Central memory CD8-positive, alpha-beta T cell (primary cell): ENCODE measurements around the gene PIEZO2.

Experiments
- ATAC-seq: fragments of 150-1000 bp; cut with Tn5 transposase; replicated peaks from 2 replicates; pipeline ENCODE4 v1.10.0; 2022; ENCODE audit warnings: mild to moderate bottlenecking, moderate FRiP score, moderate number of reproducible peaks; ENCODE audit not compliant: poor library complexity, severe bottlenecking; ENCODE audit errors: extremely low read depth
- DNase-seq, 2 donors: peaks; one replicate each; pipeline ENCODE4 v3.0.0; 2021; ENCODE audit warnings: low spot score in 2 of 2
- H3K27ac Mint-ChIP-seq: one replicate; pipeline ENCODE4 v1.8.0; 2022; ENCODE audit warnings: low read depth, mild to moderate bottlenecking, moderate library complexity, mixed read lengths
- H3K27me3 Mint-ChIP-seq: one replicate; pipeline ENCODE4 v1.8.0; 2022; ENCODE audit warnings: mixed read lengths
- H3K36me3 Mint-ChIP-seq: one replicate; pipeline ENCODE4 v1.8.0; 2022; ENCODE audit warnings: mild to moderate bottlenecking, moderate library complexity, mixed read lengths; ENCODE audit not compliant: insufficient read depth
- H3K4me1 Mint-ChIP-seq: one replicate; pipeline ENCODE4 v1.8.0; 2022; ENCODE audit warnings: mixed read lengths
- H3K4me3 Mint-ChIP-seq: one replicate; pipeline ENCODE4 v1.8.0; 2022; ENCODE audit warnings: mild to moderate bottlenecking, moderate library complexity, mixed read lengths
- H3K9me3 Mint-ChIP-seq: one replicate; pipeline ENCODE4 v1.8.0; 2022; ENCODE audit warnings: mixed read lengths

Gene PIEZO2

DNA sequence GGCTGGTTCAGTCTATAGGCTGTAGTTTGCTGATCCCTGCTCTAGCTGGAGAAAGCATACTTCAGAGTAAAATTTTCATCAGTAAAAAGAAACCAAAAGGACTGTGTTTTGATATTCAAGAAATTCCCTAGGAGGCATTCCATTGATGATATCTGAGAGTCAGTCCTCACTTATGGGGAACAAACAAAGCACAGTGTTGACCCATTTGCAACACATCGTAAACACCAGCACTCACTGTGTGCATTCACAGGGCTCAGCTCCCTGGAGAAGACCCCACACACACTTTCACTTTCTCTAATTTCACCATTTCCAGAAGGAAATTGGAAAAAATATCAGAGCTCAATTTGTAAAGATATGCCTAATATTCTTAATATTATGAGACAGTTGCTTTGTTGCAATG lies 147.1 kb downstream of the PIEZO2 start:
- Mint-ChIP-seq H3K9me3 (peaks cover 5% of the 10 kb centered on the region), H3K27me3 (no peaks in the 10 kb centered on the region), H3K4me1 (no peaks in the 10 kb centered on the region), H3K36me3 (no peaks in the 10 kb centered on the region), H3K4me3 (no peak overlapping the region), H3K27ac (no peak overlapping the region)
- no peak for ATAC-seq
- no peak for DNase-seq

DNA sequence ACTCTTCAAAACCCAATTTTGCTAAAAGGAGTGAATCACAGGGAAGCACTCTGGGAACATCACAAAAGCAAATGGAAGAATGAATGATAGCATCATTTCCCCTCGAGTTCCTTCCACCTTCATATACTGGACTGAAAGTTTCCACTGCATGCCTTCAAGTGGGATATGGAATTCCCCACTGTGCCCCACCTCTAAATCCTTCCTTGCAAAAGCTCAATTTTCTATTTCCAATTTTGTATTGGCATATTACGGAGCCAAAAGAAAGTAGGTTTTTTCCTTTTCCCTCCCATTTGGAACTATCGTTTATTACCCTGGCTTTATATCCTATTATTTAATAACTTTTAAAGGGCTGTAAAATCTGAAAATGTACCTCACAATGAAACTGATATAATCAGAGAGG lies 149.3 kb downstream of the PIEZO2 start:
- DNase-seq (no peak), ATAC-seq (no peak)
- H3K4me1 Mint-ChIP-seq: no peaks in the 10 kb centered on the region
- no peak overlapping the region for H3K4me3 Mint-ChIP-seq
- H3K27ac Mint-ChIP-seq: no peak overlapping the region
- H3K36me3 Mint-ChIP-seq: no peaks in the 10 kb centered on the region
- peaks cover 15% of the 10 kb centered on the region for H3K9me3 Mint-ChIP-seq
- H3K27me3 Mint-ChIP-seq: no peaks in the 10 kb centered on the region

DNA sequence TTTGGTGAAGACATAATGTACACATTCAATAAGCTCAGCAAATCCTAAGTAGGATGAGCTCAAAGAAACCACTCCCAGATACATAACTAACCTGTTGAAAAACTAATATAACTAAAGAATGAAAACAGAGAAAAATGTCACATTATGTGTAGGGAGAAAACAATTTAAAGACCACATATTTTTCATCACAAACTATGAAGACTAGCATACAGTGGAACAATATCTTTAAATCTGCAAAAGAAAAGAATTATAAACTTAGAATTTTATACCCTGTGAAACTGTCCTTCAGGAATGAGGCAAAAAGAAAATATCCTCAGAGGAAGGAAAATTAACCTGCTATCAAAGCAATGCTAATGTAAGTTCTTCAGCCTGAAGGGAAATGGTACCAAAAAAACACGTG lies 151.5 kb downstream of the PIEZO2 start:
- DNase-seq (no peak), ATAC-seq (no peak)
- Mint-ChIP-seq H3K4me1 (no peaks in the 10 kb centered on the region), H3K9me3 (peaks cover 20% of the 10 kb centered on the region), H3K27ac (no peak overlapping the region), H3K27me3 (no peaks in the 10 kb centered on the region), H3K4me3 (no peak overlapping the region), H3K36me3 (no peaks in the 10 kb centered on the region)

GRCh38 chr18:10995550-10995949 lies 153.8 kb downstream of the PIEZO2 start:
- no peak overlapping the region for H3K27ac Mint-ChIP-seq
- H3K9me3 Mint-ChIP-seq: peaks cover 20% of the 10 kb centered on the region
- H3K36me3 Mint-ChIP-seq: no peaks in the 10 kb centered on the region
- no peak overlapping the region for H3K4me3 Mint-ChIP-seq
- ATAC-seq: no peak
- H3K4me1 Mint-ChIP-seq: no peaks in the 10 kb centered on the region
- H3K27me3 Mint-ChIP-seq: no peaks in the 10 kb centered on the region
- DNase-seq: no peak

- Mint-ChIP-seq H3K4me1 (no peaks in the 10 kb centered on the region), H3K36me3 (no peaks in the 10 kb centered on the region), H3K9me3 (peaks cover 26% of the 10 kb centered on the region), H3K4me3 (no peak overlapping the region), H3K27me3 (no peaks in the 10 kb centered on the region), H3K27ac (no peak overlapping the region)
- ATAC-seq (no peak), DNase-seq (no peak)
These were observed 159.9 kb downstream of the PIEZO2 start for GRCh38 chr18:10989486-10989885.

GRCh38 chr18:10985689-10986088 lies 163.7 kb downstream of the PIEZO2 start:
- DNase-seq (no peak), ATAC-seq (no peak)
- H3K9me3 Mint-ChIP-seq: peaks cover 18% of the 10 kb centered on the region
- no peaks in the 10 kb centered on the region for H3K4me1 Mint-ChIP-seq
- no peak overlapping the region for H3K4me3 Mint-ChIP-seq
- H3K27ac Mint-ChIP-seq: no peak overlapping the region
- no peaks in the 10 kb centered on the region for H3K27me3 Mint-ChIP-seq
- H3K36me3 Mint-ChIP-seq: no peaks in the 10 kb centered on the region

DNA sequence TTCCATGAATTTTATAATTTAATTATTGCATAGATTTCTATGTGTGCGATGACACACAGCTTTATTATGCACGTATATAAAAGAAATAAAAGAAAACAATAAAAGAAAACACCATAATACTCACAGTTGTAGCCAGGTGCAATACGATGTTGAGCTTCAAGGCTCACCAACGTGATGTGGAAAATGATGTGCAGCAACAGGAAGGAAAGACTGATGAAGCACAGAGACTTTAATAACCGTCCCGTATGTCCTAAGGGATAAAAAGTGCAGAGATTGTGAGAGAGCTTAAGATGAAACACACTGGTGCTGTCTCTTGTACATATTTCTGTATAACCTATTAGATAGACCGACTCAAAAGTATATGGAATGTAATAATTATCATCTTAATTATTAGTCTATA lies 170.0 kb downstream of the PIEZO2 start:
- Mint-ChIP-seq H3K27me3 (no peaks in the 10 kb centered on the region), H3K27ac (no peak overlapping the region), H3K36me3 (no peaks in the 10 kb centered on the region), H3K4me1 (no peaks in the 10 kb centered on the region), H3K9me3 (peaks cover 7% of the 10 kb centered on the region), H3K4me3 (no peak overlapping the region)
- DNase-seq (no peak), ATAC-seq (no peak)

DNA sequence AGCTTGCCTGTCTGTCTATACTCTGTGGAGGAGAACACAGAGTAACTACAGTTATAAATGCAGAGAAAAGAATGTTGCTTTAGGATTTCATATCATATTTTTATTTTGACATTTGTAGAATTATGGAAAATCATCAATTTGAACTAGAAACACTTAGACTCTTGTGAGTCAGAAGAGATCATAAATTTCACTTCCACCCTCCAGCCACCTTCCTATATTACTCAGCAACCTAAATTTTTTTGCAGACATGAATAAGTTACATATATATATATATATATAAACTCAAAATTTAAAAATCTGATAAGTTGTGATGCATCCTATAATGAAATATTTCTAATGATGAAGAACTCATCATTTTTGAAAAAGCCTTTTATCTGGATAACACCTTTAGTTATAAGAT lies 172.3 kb downstream of the PIEZO2 start:
- H3K9me3 Mint-ChIP-seq: peaks cover 13% of the 10 kb centered on the region
- no peak for DNase-seq
- no peaks in the 10 kb centered on the region for H3K4me1 Mint-ChIP-seq
- H3K27me3 Mint-ChIP-seq: no peaks in the 10 kb centered on the region
- H3K4me3 Mint-ChIP-seq: no peak overlapping the region
- no peak overlapping the region for H3K27ac Mint-ChIP-seq
- no peak for ATAC-seq
- H3K36me3 Mint-ChIP-seq: no peaks in the 10 kb centered on the region

DNA sequence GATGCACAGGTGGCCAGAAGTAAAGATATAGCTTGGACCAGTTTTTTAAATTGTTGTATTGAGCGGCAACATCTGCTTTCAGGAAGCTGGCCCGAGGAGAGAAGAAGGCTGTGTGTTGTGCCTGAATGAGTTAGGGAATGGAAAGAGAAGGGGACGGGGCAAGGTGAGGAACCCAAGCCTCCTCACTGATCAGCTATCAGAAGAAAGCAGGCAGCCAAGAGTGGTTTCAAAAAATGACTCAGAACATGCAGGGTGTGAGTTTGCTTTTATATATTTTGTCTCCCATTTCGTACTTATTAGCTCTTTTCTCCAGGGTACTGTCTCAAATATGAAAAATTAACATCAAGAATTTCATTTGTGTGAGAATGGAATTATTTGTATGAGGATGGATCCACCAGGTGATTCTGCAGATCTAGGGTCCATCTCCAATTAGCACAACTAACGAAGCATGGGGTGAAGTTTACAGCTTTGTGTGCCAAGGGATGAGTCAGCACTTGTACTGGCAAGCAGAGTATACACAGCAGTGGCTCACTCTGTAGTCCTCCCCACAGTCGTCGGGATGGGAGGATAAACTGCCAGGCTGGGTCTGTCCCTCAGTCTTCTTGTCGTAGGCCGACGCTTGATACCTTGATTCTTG lies 175.7 kb downstream of the PIEZO2 start:
- ATAC-seq (no peak), DNase-seq (no peak)
- Mint-ChIP-seq H3K4me1 (no peaks in the 10 kb centered on the region), H3K36me3 (no peaks in the 10 kb centered on the region), H3K27me3 (no peaks in the 10 kb centered on the region), H3K9me3 (peaks cover 13% of the 10 kb centered on the region), H3K4me3 (no peak overlapping the region), H3K27ac (no peak overlapping the region)

GRCh38 chr18:10971717-10972116 lies 177.7 kb downstream of the PIEZO2 start:
- H3K9me3 Mint-ChIP-seq: peaks cover 13% of the 10 kb centered on the region
- H3K27me3 Mint-ChIP-seq: no peaks in the 10 kb centered on the region
- no peaks in the 10 kb centered on the region for H3K4me1 Mint-ChIP-seq
- no peak overlapping the region for H3K27ac Mint-ChIP-seq
- DNase-seq: no peak
- ATAC-seq: no peak
- no peak overlapping the region for H3K4me3 Mint-ChIP-seq
- H3K36me3 Mint-ChIP-seq: no peaks in the 10 kb centered on the region

DNA sequence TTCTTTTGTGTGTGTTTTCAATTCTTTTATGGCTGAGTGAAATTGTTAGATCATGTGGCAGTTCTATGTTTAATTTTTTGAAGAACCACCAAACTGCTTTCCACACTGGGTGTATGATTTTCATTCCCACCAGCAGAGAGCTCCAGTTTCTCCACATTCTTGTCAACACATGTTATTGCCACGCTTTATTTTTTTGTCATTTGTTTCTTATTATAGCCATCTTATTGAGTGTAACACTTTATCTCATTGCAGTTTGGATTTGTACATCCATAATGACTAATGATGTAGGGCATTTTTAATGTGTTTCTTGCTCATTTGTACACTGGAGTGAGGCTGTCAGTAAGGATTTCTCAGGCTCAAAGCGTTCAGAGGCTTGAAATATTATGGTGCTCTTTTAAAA lies 184.2 kb downstream of the PIEZO2 start:
- H3K4me1 Mint-ChIP-seq: no peaks in the 10 kb centered on the region
- H3K27ac Mint-ChIP-seq: no peak overlapping the region
- H3K4me3 Mint-ChIP-seq: no peak overlapping the region
- peaks cover 12% of the 10 kb centered on the region for H3K9me3 Mint-ChIP-seq
- no peaks in the 10 kb centered on the region for H3K27me3 Mint-ChIP-seq
- peaks cover 2% of the 10 kb centered on the region for H3K36me3 Mint-ChIP-seq
- ATAC-seq (no peak), DNase-seq (no peak)

DNA sequence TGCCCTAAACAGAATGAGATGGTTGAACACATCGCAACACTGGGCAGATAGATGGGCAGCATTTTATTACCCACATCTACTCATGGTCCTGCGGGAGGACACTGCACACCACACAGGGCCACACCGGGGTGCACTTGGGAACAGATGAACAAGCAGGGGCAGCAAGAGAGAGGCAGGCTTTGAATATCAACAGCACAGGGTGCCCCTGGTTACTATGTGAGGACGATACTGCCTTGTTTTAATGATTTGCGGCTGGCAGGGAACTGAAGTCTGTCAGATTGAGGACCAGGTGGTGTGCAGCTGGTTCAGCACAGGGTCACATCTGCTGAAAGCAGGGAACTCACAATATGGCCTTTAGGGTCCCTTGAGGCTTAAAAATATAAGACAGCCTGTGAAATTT lies 195.7 kb downstream of the PIEZO2 start:
- no peaks in the 10 kb centered on the region for H3K27me3 Mint-ChIP-seq
- no peak overlapping the region for H3K27ac Mint-ChIP-seq
- ATAC-seq (no peak), DNase-seq (no peak)
- no peak overlapping the region for H3K4me3 Mint-ChIP-seq
- H3K4me1 Mint-ChIP-seq: no peaks in the 10 kb centered on the region
- no peaks in the 10 kb centered on the region for H3K36me3 Mint-ChIP-seq
- peaks cover 6% of the 10 kb centered on the region for H3K9me3 Mint-ChIP-seq

DNA sequence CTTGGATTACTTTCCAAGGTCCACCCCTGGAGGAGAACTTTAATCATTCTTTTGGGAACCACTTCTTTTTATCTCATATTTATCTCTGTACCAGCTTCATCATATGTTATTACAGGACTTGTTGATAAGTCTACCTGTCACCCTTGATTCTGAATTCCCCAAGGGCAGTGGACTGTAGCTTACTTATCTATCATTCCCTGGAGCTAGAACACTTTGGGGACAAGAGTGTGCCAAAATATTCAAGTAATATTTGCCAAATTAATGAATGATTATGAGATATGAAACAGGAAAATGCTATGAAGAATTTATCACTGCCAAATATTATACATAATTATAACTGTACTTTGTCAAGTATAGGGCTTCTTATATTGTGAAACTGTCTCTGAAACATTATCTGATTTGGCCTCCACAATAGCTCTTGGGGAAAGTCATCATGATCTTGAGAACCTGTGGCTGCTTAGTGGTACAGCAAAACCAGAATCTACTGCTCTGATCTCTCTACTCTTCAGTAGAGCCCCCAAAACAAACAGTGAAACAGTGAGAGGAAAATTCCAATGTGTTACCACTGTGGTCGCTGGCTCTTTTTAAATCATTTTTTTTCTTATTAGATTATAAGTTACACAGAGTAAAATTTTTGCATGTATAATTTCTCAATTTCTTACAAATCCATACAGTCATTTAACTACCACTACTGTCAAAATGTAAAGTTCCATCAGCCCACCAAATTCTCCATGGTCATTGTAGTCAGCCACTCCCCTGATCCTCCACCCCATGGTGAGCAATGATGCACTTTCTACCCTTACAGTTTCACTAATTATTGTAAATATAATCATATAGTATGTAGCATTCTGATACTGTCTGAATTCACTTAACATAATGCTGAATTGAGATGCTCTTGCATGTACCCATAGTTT lies 197.5 kb downstream of the PIEZO2 start:
- Mint-ChIP-seq H3K4me3 (no peak overlapping the region), H3K27ac (no peak overlapping the region), H3K27me3 (no peaks in the 10 kb centered on the region), H3K36me3 (no peaks in the 10 kb centered on the region), H3K4me1 (no peaks in the 10 kb centered on the region), H3K9me3 (peaks cover 6% of the 10 kb centered on the region)
- DNase-seq: no peak
- ATAC-seq: no peak
